Gastroesophageal sphincter (tissue), 3 donors: ENCODE measurements around the gene ABCC1.

Source experiments
- CTCF ChIP-seq, 4 experiments: fragments of 200-600 bp in 2 of 4; fragments of 450-650 bp in 2 of 4; sonication (generic) in 1 of 4; IDR thresholded peaks; one replicate each; pipeline ENCODE4 v1.5.1; 2017 to 2019; ENCODE audit warnings: antibody characterized with exemption in 4 of 4, mild to moderate bottlenecking in 2 of 4, moderate library complexity in 2 of 4
- EP300 ChIP-seq: sonication (generic); formaldehyde crosslinking; IDR thresholded peaks from one replicate; pipeline ENCODE4 v1.6.1; 2017; ENCODE audit warnings: antibody characterized with exemption, mild to moderate bottlenecking
- POLR2A ChIP-seq, 2 donors: fragments of 450-650 bp; IDR thresholded peaks; one replicate each; pipeline ENCODE4 v1.6.1; 2017; ENCODE audit warnings: antibody characterized with exemption in 2 of 2, mild to moderate bottlenecking in 2 of 2, moderate library complexity in 1 of 2
- POLR2AphosphoS5 ChIP-seq: sonication (generic); formaldehyde crosslinking; IDR thresholded peaks from one replicate; pipeline ENCODE4 v1.6.1; 2017; ENCODE audit warnings: antibody characterized with exemption

- TF ChIP-seq CTCF (IDR thresholded peaks at IDR 0.05) (no peak), EP300 (no peak), POLR2A (IDR thresholded peaks at IDR 0.05) (no peak), POLR2AphosphoS5 (no peak)
Observed at GRCh38 chr16:16188827-16189226, 239.4 kb downstream of the ABCC1 start.
